ENCODE results near the gene GAS5.

The GAS5 gene

GRCh38 chr1:173867753-173868265 is at the start of gene GAS5:
TSS of gene GAS5 (minus strand) at chr1:173867989.
- no peak for TF ChIP-seq CTCF (IDR thresholded peaks at IDR 0.05)

GRCh38 chr1:173917149-173917548 is 49.4 kb upstream of the GAS5 start, which contains the start of gene SERPINC1:
TSS of gene SERPINC1 (minus strand) at chr1:173917327. CDS start at chr1:173917259, 68 bp downstream.
- TF ChIP-seq CTCF (IDR thresholded peaks at IDR 0.05) = no peak

GRCh38 chr1:173916667-173917066 is 48.9 kb upstream of the GAS5 start:
- TF ChIP-seq CTCF (IDR thresholded peaks at IDR 0.05) = no peak

GRCh38 chr1:173915596-173915995 is 47.8 kb upstream of the GAS5 start:
- no peak for TF ChIP-seq CTCF (IDR thresholded peaks at IDR 0.05)

GRCh38 chr1:173914366-173914871 is 46.6 kb upstream of the GAS5 start:
- peak; percentile 79 for TF ChIP-seq CTCF (IDR thresholded peaks at IDR 0.05)

GRCh38 chr1:173913111-173913510 is 45.3 kb upstream of the GAS5 start:
- no peak for TF ChIP-seq CTCF (IDR thresholded peaks at IDR 0.05)

- TF ChIP-seq CTCF (IDR thresholded peaks at IDR 0.05) = no peak
These were observed 36.2 kb upstream of the GAS5 start for GRCh38 chr1:173903827-173904531.

Data from LNCAP (cell line).